IPS DF 6.9 (cell line): Measurements from ENCODE around the gene TMEM60.

Source experiments
- DNase-seq: peaks from one replicate; pipeline ENCODE4 v3.0.0-alpha.2; 2013; ENCODE audit warnings: low read depth, low spot score
- H3K27ac ChIP-seq: one replicate; pipeline ENCODE4 v1.5.1; 2013; ENCODE audit warnings: low read length, control low read depth
- H3K27me3 ChIP-seq: 2 replicates; pipeline ENCODE4 v1.6.1; 2013; ENCODE audit warnings: mild to moderate bottlenecking, low read length; ENCODE audit not compliant: control insufficient read depth, insufficient read depth
- H3K36me3 ChIP-seq: 2 replicates; pipeline ENCODE4 v1.6.1; 2013; ENCODE audit warnings: low read length; ENCODE audit not compliant: control insufficient read depth, insufficient read depth
- H3K4me1 ChIP-seq: 2 replicates; pipeline ENCODE4 v1.6.1; 2013; ENCODE audit warnings: low read length; ENCODE audit not compliant: control insufficient read depth, insufficient read depth
- H3K4me3 ChIP-seq: 2 replicates; pipeline ENCODE4 v1.5.1; 2013; ENCODE audit warnings: mild to moderate bottlenecking, low read length
- H3K9me3 ChIP-seq: 2 replicates; pipeline ENCODE4 v1.6.1; 2013; ENCODE audit warnings: low read length, inconsistent platforms; ENCODE audit not compliant: control insufficient read depth, insufficient read depth
- WGBS: extraction: QIAGEN DNeasy Blood & Tissue Kit; methylation state at CpG from one replicate; pipeline ENCODE4 v1.1.7; 2013; ENCODE audit warnings: mixed read lengths, missing lambda C conversion rate; ENCODE audit not compliant: insufficient read length, insufficient coverage; 5-methylcytosine and 5-hydroxymethylcytosine counted together

Gene TMEM60

GRCh38 chr7:77752016-77752415, 46.2 kb downstream of the TMEM60 start:
- no peaks in the 10 kb centered on the region for H3K36me3 ChIP-seq
- DNase-seq = no peak
- WGBS = no CpG with 5 or more reads among the region's 2 CpGs

GRCh38 chr7:77747718-77748117, 50.5 kb downstream of the TMEM60 start:
- Histone ChIP-seq H3K27me3 (no peaks in the 10 kb centered on the region), H3K9me3 (no peaks in the 10 kb centered on the region), H3K36me3 (no peaks in the 10 kb centered on the region), H3K4me1 (no peaks in the 10 kb centered on the region), H3K27ac (no peak overlapping the region), H3K4me3 (no peak overlapping the region)
- DNase-seq = no peak
- no CpG with 5 or more reads among the region's 1 CpG for WGBS

More at GRCh38 chr7:77752016-77752415, 46.2 kb downstream of the TMEM60 start:
- no peaks in the 10 kb centered on the region for H3K4me1 ChIP-seq
- no peaks in the 10 kb centered on the region for H3K9me3 ChIP-seq
- H3K27ac ChIP-seq = no peak overlapping the region
- no peaks in the 10 kb centered on the region for H3K27me3 ChIP-seq
- H3K4me3 ChIP-seq = no peak overlapping the region

- Histone ChIP-seq H3K4me1 (no peaks in the 10 kb centered on the region), H3K36me3 (no peaks in the 10 kb centered on the region), H3K4me3 (no peak overlapping the region), H3K27ac (no peak overlapping the region), H3K9me3 (no peaks in the 10 kb centered on the region), H3K27me3 (no peaks in the 10 kb centered on the region)
- no CpG with 5 or more reads among the region's 2 CpGs for WGBS
- no peak for DNase-seq
Measured at GRCh38 chr7:77747178-77747577, 51.1 kb downstream of the TMEM60 start.

GRCh38 chr7:77746824-77747165, 51.4 kb downstream of the TMEM60 start:
- H3K4me3 ChIP-seq = no peak overlapping the region
- no peaks in the 10 kb centered on the region for H3K27me3 ChIP-seq
- no peak for DNase-seq
- H3K36me3 ChIP-seq = no peaks in the 10 kb centered on the region
- H3K27ac ChIP-seq = no peak overlapping the region
- WGBS = no CpG with 5 or more reads among the region's 2 CpGs
- no peaks in the 10 kb centered on the region for H3K4me1 ChIP-seq
- H3K9me3 ChIP-seq = no peaks in the 10 kb centered on the region

- WGBS = no CpG with 5 or more reads among the region's 6 CpGs
- no peak overlapping the region for H3K27ac ChIP-seq
- no peak overlapping the region for H3K4me3 ChIP-seq
- no peaks in the 10 kb centered on the region for H3K9me3 ChIP-seq
- no peaks in the 10 kb centered on the region for H3K27me3 ChIP-seq
- H3K4me1 ChIP-seq = no peaks in the 10 kb centered on the region
- DNase-seq = no peak
- H3K36me3 ChIP-seq = no peaks in the 10 kb centered on the region
Measured at GRCh38 chr7:77746164-77746823, 51.9 kb downstream of the TMEM60 start.

- Histone ChIP-seq H3K4me3 (no peak overlapping the region), H3K27ac (no peak overlapping the region), H3K36me3 (no peaks in the 10 kb centered on the region), H3K27me3 (no peaks in the 10 kb centered on the region), H3K4me1 (no peaks in the 10 kb centered on the region), H3K9me3 (no peaks in the 10 kb centered on the region)
- no peak for DNase-seq
- no CpG with 5 or more reads among the region's 4 CpGs for WGBS
Measured at GRCh38 chr7:77745746-77746145, 52.5 kb downstream of the TMEM60 start.
